Dendritic cell treated with granulocyte-macrophage colony-stimulating factor and Interleukin-4, amounts not matched to agents 40 ng/mL and 50 ng/mL, for 4 days (primary cell): ENCODE data around the gene RSKR.
"Not testable (repeated sequence)": the region's sequence is repeated elsewhere in the genome, so short reads cannot be mapped to it uniquely, and the experiment has no call there.

ENCODE experiments used
- H3K27ac Mint-ChIP-seq: one replicate; pipeline ENCODE4 v1.8.0; 2022; ENCODE audit warnings: mild to moderate bottlenecking, mixed read lengths
- H3K27me3 Mint-ChIP-seq: one replicate; pipeline ENCODE4 v1.8.0; 2022; ENCODE audit warnings: mild to moderate bottlenecking, mixed read lengths
- H3K36me3 Mint-ChIP-seq: one replicate; pipeline ENCODE4 v1.8.0; 2022; ENCODE audit warnings: low read depth, mixed read lengths
- H3K4me1 Mint-ChIP-seq: one replicate; pipeline ENCODE4 v1.8.0; 2022; ENCODE audit warnings: low read depth, mixed read lengths
- H3K4me3 Mint-ChIP-seq: one replicate; pipeline ENCODE4 v1.8.0; 2022; ENCODE audit warnings: mild to moderate bottlenecking, moderate library complexity, mixed read lengths
- H3K9me3 Mint-ChIP-seq: one replicate; pipeline ENCODE4 v1.8.0; 2022; ENCODE audit warnings: mixed read lengths
- intact Hi-C: fragments of 100-400 bp; cut with micrococcal nuclease; formaldehyde crosslinking; loops from one replicate; pipeline ENCODE4 v1.15.0; 2022

The RSKR gene

GRCh38 chr17:28612936-28613872 is 781 bp downstream of the RSKR start:
- peak overlapping the region; percentile 53 for H3K27ac Mint-ChIP-seq
- intact Hi-C loops: loop anchor here (5.0 kb wide), 1 partner anchor 61 kb away; the partner anchor contains the start of gene UNC119
- no peaks in the 10 kb centered on the region for H3K9me3 Mint-ChIP-seq
- H3K4me1 Mint-ChIP-seq: peaks cover 46% of the 10 kb centered on the region
- H3K27me3 Mint-ChIP-seq: no peaks in the 10 kb centered on the region
- H3K4me3 Mint-ChIP-seq: no peak overlapping the region
- peaks cover 98% of the 10 kb centered on the region for H3K36me3 Mint-ChIP-seq

GRCh38 chr17:28612531-28612930 is 1.5 kb downstream of the RSKR start:
- Mint-ChIP-seq H3K9me3 (no peaks in the 10 kb centered on the region), H3K36me3 (peaks cover 98% of the 10 kb centered on the region), H3K27me3 (no peaks in the 10 kb centered on the region), H3K27ac (peak overlapping the region; percentile 63), H3K4me3 (no peak overlapping the region), H3K4me1 (peaks cover 46% of the 10 kb centered on the region)
- intact Hi-C loops: loop anchor here (5.0 kb wide), 1 partner anchor 60 kb away; the partner anchor contains the start of gene UNC119

- Mint-ChIP-seq H3K4me1 (peaks cover 31% of the 10 kb centered on the region), H3K9me3 (no peaks in the 10 kb centered on the region), H3K4me3 (no peak overlapping the region), H3K27me3 (no peaks in the 10 kb centered on the region), H3K27ac (no peak overlapping the region), H3K36me3 (peaks cover 95% of the 10 kb centered on the region)
- intact Hi-C loops: loop anchor here (5.0 kb wide), 1 partner anchor 58 kb away; the partner anchor contains the start of gene UNC119
Measured at GRCh38 chr17:28610376-28610775, 3.6 kb downstream of the RSKR start.

- H3K36me3 Mint-ChIP-seq: peaks cover 62% of the 10 kb centered on the region
Measured at GRCh38 chr17:28604031-28604430, 10.0 kb downstream of the RSKR start.

GRCh38 chr17:28599311-28600184 is 14.4 kb downstream of the RSKR start:
- H3K27me3 Mint-ChIP-seq: no peaks in the 10 kb centered on the region
- H3K4me3 Mint-ChIP-seq: peak overlapping the region; percentile 88
- H3K27ac Mint-ChIP-seq: peak overlapping the region; percentile 87
- H3K36me3 Mint-ChIP-seq: peaks cover 54% of the 10 kb centered on the region
- intact Hi-C loops: loop anchor here (5.0 kb wide), 1 partner anchor 48 kb away; the partner anchor contains the start of gene BLTP2
- H3K4me1 Mint-ChIP-seq: peaks cover 33% of the 10 kb centered on the region
- no peaks in the 10 kb centered on the region for H3K9me3 Mint-ChIP-seq

More at GRCh38 chr17:28604031-28604430, 10.0 kb downstream of the RSKR start:
- H3K4me3 Mint-ChIP-seq, H3K27me3 Mint-ChIP-seq, H3K27ac Mint-ChIP-seq, intact Hi-C loops, H3K9me3 Mint-ChIP-seq: not testable (repeated sequence)
- H3K4me1 Mint-ChIP-seq: peaks cover 16% of the 10 kb centered on the region

- peak within 1 kb of the TSS; percentile 88 for H3K4me3 Mint-ChIP-seq
- no peaks in the 10 kb centered on the region for H3K9me3 Mint-ChIP-seq
- H3K27me3 Mint-ChIP-seq: no peaks in the 10 kb centered on the region
- peak within 1 kb of the TSS; percentile 87 for H3K27ac Mint-ChIP-seq
- intact Hi-C loops: loop anchor here (5.0 kb wide), 1 partner anchor 48 kb away; the partner anchor contains the start of gene BLTP2
- H3K4me1 Mint-ChIP-seq: peaks cover 30% of the 10 kb centered on the region
- H3K36me3 Mint-ChIP-seq: peaks cover 47% of the 10 kb centered on the region
Measured at GRCh38 chr17:28598799-28599310, 15.1 kb downstream of the RSKR start, which contains the start of gene SPAG5. Gene SPAG5 (minus strand): TSS chr17:28599025. CDS start chr17:28598946, 79 bp downstream.

GRCh38 chr17:28598389-28598788 is 15.6 kb downstream of the RSKR start:
- intact Hi-C loops: loop anchor here (5.0 kb wide), 1 partner anchor 49 kb away; the partner anchor contains the start of gene BLTP2
- Mint-ChIP-seq H3K27ac (peak overlapping the region; percentile 87), H3K36me3 (peaks cover 45% of the 10 kb centered on the region), H3K4me3 (peak overlapping the region; percentile 88), H3K27me3 (no peaks in the 10 kb centered on the region), H3K4me1 (peaks cover 30% of the 10 kb centered on the region), H3K9me3 (no peaks in the 10 kb centered on the region)

- no peaks in the 10 kb centered on the region for H3K9me3 Mint-ChIP-seq
- peak overlapping the region; percentile 87 for H3K27ac Mint-ChIP-seq
- peak overlapping the region; percentile 88 for H3K4me3 Mint-ChIP-seq
- intact Hi-C loops: loop anchor here (5.0 kb wide), 1 partner anchor 50 kb away; the partner anchor contains the start of gene BLTP2
- no peaks in the 10 kb centered on the region for H3K27me3 Mint-ChIP-seq
- peaks cover 45% of the 10 kb centered on the region for H3K36me3 Mint-ChIP-seq
- peaks cover 30% of the 10 kb centered on the region for H3K4me1 Mint-ChIP-seq
Measured at GRCh38 chr17:28597606-28598383, 16.2 kb downstream of the RSKR start.

GRCh38 chr17:28592260-28592659 is 21.7 kb downstream of the RSKR start:
- Mint-ChIP-seq H3K27me3 (no peaks in the 10 kb centered on the region), H3K4me3 (no peak overlapping the region), H3K9me3 (no peaks in the 10 kb centered on the region), H3K4me1 (peaks cover 1% of the 10 kb centered on the region), H3K36me3 (peaks cover 64% of the 10 kb centered on the region), H3K27ac (no peak overlapping the region)
- intact Hi-C loops: no loop called here

- Mint-ChIP-seq H3K36me3 (peaks cover 24% of the 10 kb centered on the region), H3K27me3 (no peaks in the 10 kb centered on the region), H3K9me3 (no peaks in the 10 kb centered on the region), H3K27ac (no peak overlapping the region), H3K4me1 (no peaks in the 10 kb centered on the region), H3K4me3 (no peak overlapping the region)
- intact Hi-C loops: no loop called here
Measured at GRCh38 chr17:28585851-28586250, 28.1 kb downstream of the RSKR start.

- no peaks in the 10 kb centered on the region for H3K27me3 Mint-ChIP-seq
- H3K9me3 Mint-ChIP-seq: no peaks in the 10 kb centered on the region
- intact Hi-C loops: no loop called here
Measured at GRCh38 chr17:28584434-28584833, 29.6 kb downstream of the RSKR start.

GRCh38 chr17:28582513-28582912 is 31.5 kb downstream of the RSKR start:
- H3K27me3 Mint-ChIP-seq: no peaks in the 10 kb centered on the region
- no peak overlapping the region for H3K27ac Mint-ChIP-seq
- peaks cover 35% of the 10 kb centered on the region for H3K36me3 Mint-ChIP-seq
- no peaks in the 10 kb centered on the region for H3K9me3 Mint-ChIP-seq
- intact Hi-C loops: no loop called here
- H3K4me1 Mint-ChIP-seq: no peaks in the 10 kb centered on the region
- no peak overlapping the region for H3K4me3 Mint-ChIP-seq

More at GRCh38 chr17:28584434-28584833, 29.6 kb downstream of the RSKR start:
- Mint-ChIP-seq H3K36me3 (peaks cover 29% of the 10 kb centered on the region), H3K27ac (no peak overlapping the region), H3K4me1 (no peaks in the 10 kb centered on the region), H3K4me3 (no peak overlapping the region)

- Mint-ChIP-seq H3K4me1 (peaks cover 13% of the 10 kb centered on the region), H3K9me3 (no peaks in the 10 kb centered on the region), H3K27ac (no peak overlapping the region), H3K4me3 (no peak overlapping the region), H3K27me3 (peaks cover 5% of the 10 kb centered on the region), H3K36me3 (peaks cover 44% of the 10 kb centered on the region)
- intact Hi-C loops: no loop called here
Measured at GRCh38 chr17:28580959-28581358, 33.0 kb downstream of the RSKR start.
